Activated naive CD4-positive, alpha-beta T cell treated with anti-CD3 and anti-CD28 coated beads, Interleukin-2, amount 10 ng/mL, durations not matched to agents 7 days and 5 days (primary cell): ENCODE measurements around the gene STX18.
"Not testable (repeated sequence)": the region's sequence is repeated elsewhere in the genome, so short reads cannot be mapped to it uniquely, and the experiment has no call there.

Source experiments
- CTCF ChIA-PET: fragments of 350-600 bp; sonication (Branson Sonifier 250); formaldehyde crosslinking; loops from one replicate; lab custom pipeline; 2021; ENCODE audit warnings: antibody characterized with exemption; lab: Charles Lee
- DNase-seq: peaks from one replicate; pipeline ENCODE4 v3.0.0-alpha.2; 2020
- H3K27ac Mint-ChIP-seq: one replicate; pipeline ENCODE4 v1.8.0; 2021; ENCODE audit warnings: mild to moderate bottlenecking, moderate library complexity, mixed read lengths
- H3K27me3 Mint-ChIP-seq: one replicate; pipeline ENCODE4 v1.8.0; 2021; ENCODE audit warnings: mild to moderate bottlenecking, mixed read lengths
- H3K36me3 Mint-ChIP-seq: one replicate; pipeline ENCODE4 v1.8.0; 2021; ENCODE audit warnings: mixed read lengths
- H3K4me1 Mint-ChIP-seq: one replicate; pipeline ENCODE4 v1.8.0; 2021; ENCODE audit warnings: mixed read lengths
- H3K4me3 Mint-ChIP-seq: one replicate; pipeline ENCODE4 v1.8.0; 2021; ENCODE audit warnings: mild to moderate bottlenecking, moderate library complexity, mixed read lengths
- H3K9me3 Mint-ChIP-seq: one replicate; pipeline ENCODE4 v1.8.0; 2021; ENCODE audit warnings: mixed read lengths

Gene STX18

DNA sequence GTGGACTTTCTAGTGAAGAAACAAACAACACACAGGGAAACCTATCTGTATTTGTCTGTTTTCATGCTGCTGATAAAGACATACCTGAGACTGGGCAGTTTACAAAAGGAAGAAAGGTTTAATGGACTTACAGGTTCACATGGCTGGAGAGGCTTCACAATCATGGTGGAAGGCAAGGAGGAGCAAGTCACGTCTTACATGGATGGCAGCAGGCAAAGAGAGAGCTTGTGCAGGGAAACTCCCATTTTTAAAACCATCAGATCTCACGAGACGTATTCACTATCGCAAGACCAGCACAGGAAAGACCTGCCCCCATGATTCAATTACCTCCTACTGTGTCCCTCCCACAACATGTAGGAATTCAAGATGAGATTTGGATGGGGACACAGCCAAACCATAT, 28.0 kb upstream of the STX18 start:
- H3K27me3 Mint-ChIP-seq, DNase-seq, H3K27ac Mint-ChIP-seq, CTCF ChIA-PET, H3K36me3 Mint-ChIP-seq, H3K9me3 Mint-ChIP-seq, H3K4me3 Mint-ChIP-seq, H3K4me1 Mint-ChIP-seq: not testable (repeated sequence)

DNA sequence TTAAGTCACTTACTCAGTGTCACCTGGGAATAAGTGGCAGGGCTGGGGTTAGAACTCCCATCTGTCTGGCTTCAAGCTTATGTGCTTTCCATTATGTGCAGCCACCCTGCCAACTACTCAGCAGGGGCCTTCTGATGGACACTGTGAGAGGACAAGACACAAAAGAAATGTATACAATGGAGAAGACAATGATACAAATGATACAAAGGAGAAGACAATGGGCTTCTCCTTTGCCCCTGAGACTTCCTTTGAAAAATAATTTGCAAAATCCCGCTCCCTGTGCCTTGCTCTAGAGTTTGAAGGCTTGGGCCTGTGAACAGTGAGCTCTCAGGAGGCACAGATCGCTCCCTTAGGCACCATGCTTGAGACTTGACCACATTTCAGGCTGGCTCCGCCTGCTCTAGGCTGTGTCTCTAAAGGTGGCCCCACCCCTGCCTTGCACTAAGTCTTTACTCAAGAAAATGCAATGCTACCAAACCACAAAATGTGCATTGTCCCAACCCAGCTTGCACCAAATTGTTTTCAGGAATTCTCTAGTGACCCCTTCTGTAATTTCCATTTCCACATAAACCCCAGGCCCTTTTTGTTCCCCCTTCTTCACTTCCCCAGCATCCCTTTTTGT, 27.1 kb upstream of the STX18 start:
- no peak overlapping the region for H3K27ac Mint-ChIP-seq
- CTCF ChIA-PET = no interaction called here
- no peak overlapping the region for H3K4me3 Mint-ChIP-seq

DNA sequence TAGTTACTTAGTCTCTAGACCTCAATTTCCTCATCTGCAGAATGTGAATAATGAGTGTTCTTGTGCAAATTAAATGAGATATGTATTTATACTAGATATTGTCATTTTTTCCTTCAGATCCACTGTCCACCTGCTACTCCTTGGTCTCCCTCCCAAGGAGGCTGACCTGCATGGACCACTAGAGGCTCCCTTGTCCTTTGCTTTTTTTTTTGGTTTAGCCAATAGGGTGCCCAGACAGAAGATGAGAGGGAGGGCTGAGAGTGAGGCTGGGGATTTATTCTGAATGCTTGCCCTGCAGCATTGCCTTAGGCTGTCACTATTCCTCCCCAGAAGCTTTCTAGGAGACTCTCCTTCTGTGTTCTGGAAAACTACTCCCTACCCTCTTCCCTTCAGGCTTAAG, 24.5 kb upstream of the STX18 start:
- H3K4me3 Mint-ChIP-seq, H3K27ac Mint-ChIP-seq, H3K4me1 Mint-ChIP-seq, H3K9me3 Mint-ChIP-seq, H3K36me3 Mint-ChIP-seq, H3K27me3 Mint-ChIP-seq, DNase-seq: not testable (repeated sequence)
- CTCF ChIA-PET = interaction anchor here (1.1 kb wide), 1 partner anchor 8 kb away, joined by 3 read pairs; no protein-coding TSS in a partner anchor

More for the DNA sequence above, 27.1 kb upstream of the STX18 start:
- Mint-ChIP-seq H3K36me3 (no peaks in the 10 kb centered on the region), H3K4me1 (no peaks in the 10 kb centered on the region), H3K9me3 (peaks cover 2% of the 10 kb centered on the region), H3K27me3 (no peaks in the 10 kb centered on the region)
- no peak for DNase-seq

DNA sequence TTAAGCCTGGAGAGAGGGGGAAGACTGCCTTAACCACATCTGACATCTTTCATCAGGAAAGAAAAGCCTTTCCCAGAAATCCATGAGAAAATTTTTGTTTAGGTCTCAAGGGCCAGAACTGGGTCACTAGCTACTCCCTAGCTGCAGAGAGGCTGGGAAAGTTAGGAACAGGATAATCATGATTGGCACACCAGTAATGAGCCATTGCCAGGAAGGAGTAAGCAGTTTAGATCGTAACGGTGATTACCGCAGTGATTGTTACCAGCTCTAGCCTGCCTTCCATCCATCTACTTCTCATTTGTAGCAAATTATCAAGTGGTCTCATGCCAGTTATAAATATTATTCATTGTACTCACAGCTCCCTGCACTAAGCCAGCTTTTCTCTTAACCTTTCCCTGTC, 22.7 kb upstream of the STX18 start:
- no peak overlapping the region for H3K27ac Mint-ChIP-seq
- no peak for DNase-seq
- H3K36me3 Mint-ChIP-seq = no peaks in the 10 kb centered on the region
- H3K4me3 Mint-ChIP-seq = no peak overlapping the region
- no peaks in the 10 kb centered on the region for H3K9me3 Mint-ChIP-seq
- CTCF ChIA-PET = no interaction called here
- no peaks in the 10 kb centered on the region for H3K4me1 Mint-ChIP-seq
- H3K27me3 Mint-ChIP-seq = no peaks in the 10 kb centered on the region

DNA sequence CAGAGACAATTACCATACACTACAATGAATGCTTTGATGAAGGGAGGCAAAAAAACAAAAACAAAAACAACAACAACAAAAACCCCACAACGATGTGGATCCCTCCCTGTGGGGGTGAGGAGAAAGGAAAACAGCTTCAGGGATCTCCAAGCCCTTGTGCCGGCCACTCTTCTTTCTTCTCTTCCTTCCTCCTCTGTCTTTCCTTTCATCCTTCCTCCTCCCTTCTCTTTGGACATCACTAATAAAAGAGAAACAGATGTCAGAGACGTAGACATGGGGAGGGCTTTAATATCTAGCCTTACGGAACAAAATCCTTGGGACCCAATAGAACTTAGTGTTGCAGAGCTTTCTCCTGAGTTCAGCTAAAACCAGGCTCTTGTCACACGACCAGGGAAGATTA, 18.8 kb upstream of the STX18 start:
- Mint-ChIP-seq H3K36me3 (no peaks in the 10 kb centered on the region), H3K27me3 (no peaks in the 10 kb centered on the region), H3K4me1 (no peaks in the 10 kb centered on the region), H3K9me3 (no peaks in the 10 kb centered on the region), H3K27ac (no peak overlapping the region), H3K4me3 (no peak overlapping the region)
- DNase-seq = no peak
- CTCF ChIA-PET = no interaction called here

DNA sequence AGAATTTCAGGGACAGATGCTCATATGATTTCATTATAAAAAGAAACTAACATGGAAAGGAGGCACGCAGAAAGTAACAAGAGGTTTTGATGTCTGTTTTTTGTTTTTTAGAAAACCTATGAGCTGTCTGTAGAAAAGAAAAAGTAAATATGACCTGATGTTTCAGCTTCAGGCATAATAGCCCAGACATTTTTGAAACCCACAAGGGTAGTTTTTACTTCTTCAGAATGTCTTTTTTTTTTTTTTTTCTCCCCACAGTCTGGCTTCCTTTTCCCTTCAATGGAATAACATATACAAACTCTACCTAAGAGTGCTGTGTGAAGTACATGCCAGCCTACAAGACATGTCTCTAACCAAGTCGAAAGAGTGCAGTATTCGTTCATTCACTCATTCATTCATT, 18.3 kb upstream of the STX18 start:
- no peaks in the 10 kb centered on the region for H3K36me3 Mint-ChIP-seq
- no peaks in the 10 kb centered on the region for H3K9me3 Mint-ChIP-seq
- DNase-seq = no peak
- no peaks in the 10 kb centered on the region for H3K4me1 Mint-ChIP-seq
- no peaks in the 10 kb centered on the region for H3K27me3 Mint-ChIP-seq
- H3K27ac Mint-ChIP-seq = no peak overlapping the region
- CTCF ChIA-PET = no interaction called here
- H3K4me3 Mint-ChIP-seq = no peak overlapping the region

DNA sequence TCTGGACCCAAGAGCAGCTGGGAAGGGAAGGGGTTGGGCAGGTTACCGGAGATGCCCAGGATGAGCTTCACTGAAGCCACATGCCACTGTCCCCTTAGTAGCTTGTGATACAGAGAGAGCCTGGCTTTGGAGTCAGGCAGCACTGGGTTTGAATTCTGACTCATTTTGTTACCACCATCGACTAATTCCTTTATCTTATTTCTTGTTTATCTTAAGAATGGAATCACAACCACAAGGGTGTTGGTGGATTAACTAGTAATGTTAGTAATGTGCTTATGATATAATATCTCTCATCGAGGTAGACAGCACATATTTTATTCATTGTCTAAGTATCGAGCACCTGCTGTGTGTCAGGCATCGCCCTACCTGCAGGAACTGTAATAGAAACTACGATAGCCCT, 17.7 kb upstream of the STX18 start:
- no peaks in the 10 kb centered on the region for H3K9me3 Mint-ChIP-seq
- CTCF ChIA-PET = no interaction called here
- H3K4me3 Mint-ChIP-seq = no peak overlapping the region
- DNase-seq = no peak
- H3K27ac Mint-ChIP-seq = no peak overlapping the region
- no peaks in the 10 kb centered on the region for H3K4me1 Mint-ChIP-seq
- H3K27me3 Mint-ChIP-seq = no peaks in the 10 kb centered on the region
- no peaks in the 10 kb centered on the region for H3K36me3 Mint-ChIP-seq

DNA sequence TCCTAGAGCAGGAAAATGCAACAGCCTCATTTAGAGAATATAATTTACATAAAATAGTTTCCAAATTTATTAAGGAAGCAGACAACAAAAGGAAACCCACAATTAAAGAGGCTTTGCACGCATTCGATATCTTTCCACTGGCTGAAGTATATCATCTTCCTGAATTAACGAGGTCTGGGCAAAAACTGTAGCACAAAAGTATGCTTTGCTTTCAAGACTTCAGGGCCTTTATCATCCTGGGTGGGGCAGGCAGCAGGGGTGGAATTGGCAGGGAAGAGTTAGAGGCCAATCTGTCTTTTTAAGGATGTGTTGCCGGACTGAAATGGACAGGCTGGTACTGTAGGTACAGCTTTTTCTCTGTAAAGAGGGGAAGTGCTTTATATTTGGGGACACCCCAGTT, 17.0 kb upstream of the STX18 start:
- Mint-ChIP-seq H3K4me1 (no peaks in the 10 kb centered on the region), H3K27ac (no peak overlapping the region), H3K4me3 (no peak overlapping the region), H3K36me3 (no peaks in the 10 kb centered on the region), H3K27me3 (no peaks in the 10 kb centered on the region), H3K9me3 (no peaks in the 10 kb centered on the region)
- DNase-seq = no peak
- CTCF ChIA-PET = interaction anchor here (0.5 kb wide), 1 partner anchor 19 kb away, joined by 3 read pairs; no protein-coding TSS in a partner anchor

DNA sequence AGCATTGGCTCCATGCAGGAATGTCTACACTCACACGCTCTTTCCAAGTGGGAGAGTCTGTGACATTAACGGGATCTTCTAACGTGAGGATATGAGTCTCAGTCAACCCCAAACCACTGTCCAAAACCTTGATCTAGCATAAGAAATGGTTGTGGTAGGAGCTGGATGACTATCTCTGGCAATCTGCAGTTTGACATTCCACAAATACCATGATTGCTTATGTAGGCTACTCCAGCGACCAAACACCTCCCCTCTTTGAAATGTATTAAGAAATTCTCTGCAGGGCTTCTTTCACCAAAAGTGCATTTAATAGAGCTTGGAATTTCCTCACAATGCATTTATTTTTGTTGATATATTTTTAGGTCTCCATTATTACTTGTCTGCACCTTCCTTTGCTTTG, 14.1 kb upstream of the STX18 start:
- peaks cover 9% of the 10 kb centered on the region for H3K36me3 Mint-ChIP-seq
- DNase-seq = no peak
- no peaks in the 10 kb centered on the region for H3K27me3 Mint-ChIP-seq
- H3K4me3 Mint-ChIP-seq = no peak overlapping the region
- no peak overlapping the region for H3K27ac Mint-ChIP-seq
- no peaks in the 10 kb centered on the region for H3K4me1 Mint-ChIP-seq
- CTCF ChIA-PET = no interaction called here
- H3K9me3 Mint-ChIP-seq = no peaks in the 10 kb centered on the region

DNA sequence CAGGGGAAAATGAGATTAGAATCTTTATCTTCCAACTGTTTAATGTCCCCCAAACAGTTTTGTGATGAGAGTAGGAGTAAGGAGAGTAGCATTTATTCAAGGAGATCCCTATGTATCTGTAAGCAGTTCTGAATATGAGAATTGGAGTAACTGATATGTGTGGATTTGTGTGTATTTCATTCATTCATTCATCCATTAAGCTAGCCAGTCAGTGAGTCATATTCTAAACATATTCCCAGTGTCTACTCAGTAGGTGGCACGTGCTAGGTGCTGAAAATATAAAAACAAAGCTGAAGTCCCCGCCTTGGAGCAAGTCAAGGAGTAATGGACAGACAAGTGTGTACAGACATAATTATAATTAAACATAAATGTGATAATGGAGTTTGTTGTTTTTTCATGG, 12.4 kb upstream of the STX18 start:
- no peaks in the 10 kb centered on the region for H3K27me3 Mint-ChIP-seq
- CTCF ChIA-PET = no interaction called here
- no peak for DNase-seq
- H3K4me3 Mint-ChIP-seq = no peak overlapping the region
- H3K36me3 Mint-ChIP-seq = peaks cover 19% of the 10 kb centered on the region
- no peaks in the 10 kb centered on the region for H3K4me1 Mint-ChIP-seq
- H3K27ac Mint-ChIP-seq = no peak overlapping the region
- H3K9me3 Mint-ChIP-seq = no peaks in the 10 kb centered on the region

DNA sequence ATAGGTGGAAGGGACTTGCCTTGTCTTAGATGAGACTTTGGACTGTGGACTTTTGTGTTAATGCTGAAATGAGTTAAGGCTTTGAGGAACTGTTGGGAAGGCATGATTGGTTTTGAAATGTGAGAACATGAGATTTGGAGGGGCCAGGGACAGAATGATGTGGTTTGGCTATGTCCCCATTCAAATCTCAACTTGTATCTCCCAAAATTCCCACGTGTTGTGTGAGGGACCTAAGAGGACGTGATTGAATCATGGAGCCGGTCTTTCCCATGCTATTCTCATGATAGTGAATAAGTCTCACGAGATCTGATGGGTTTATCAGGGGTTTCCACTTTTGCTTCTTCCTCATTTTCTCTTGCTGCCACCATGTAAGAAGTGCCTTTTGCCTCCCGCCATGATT, 10.2 kb upstream of the STX18 start:
- Mint-ChIP-seq H3K27ac (peak overlapping the region; percentile 34), H3K36me3 (peaks cover 25% of the 10 kb centered on the region)
- H3K9me3 Mint-ChIP-seq, CTCF ChIA-PET, H3K27me3 Mint-ChIP-seq, H3K4me1 Mint-ChIP-seq, DNase-seq, H3K4me3 Mint-ChIP-seq: not testable (repeated sequence)

DNA sequence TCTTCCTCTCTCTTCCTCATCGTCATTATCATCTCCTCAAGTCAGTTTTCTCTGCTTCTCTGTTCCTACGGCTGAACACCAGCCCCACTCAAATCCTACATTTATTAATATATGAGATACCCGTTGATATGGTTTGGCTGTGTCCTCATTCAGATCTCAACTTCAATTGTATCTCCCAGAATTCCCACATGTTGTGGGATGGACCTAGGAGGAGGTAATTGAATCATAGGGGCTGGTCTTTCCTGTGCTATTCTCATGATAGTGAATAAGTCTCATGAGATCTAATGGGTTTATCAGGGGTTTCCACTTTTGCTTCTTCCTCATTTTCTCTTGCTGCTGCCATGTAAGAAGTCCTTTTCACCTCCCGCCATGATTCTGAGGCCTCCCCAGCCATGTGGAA, 8.3 kb upstream of the STX18 start:
- peaks cover 31% of the 10 kb centered on the region for H3K36me3 Mint-ChIP-seq
- H3K4me1 Mint-ChIP-seq, H3K4me3 Mint-ChIP-seq, CTCF ChIA-PET, H3K27me3 Mint-ChIP-seq, H3K27ac Mint-ChIP-seq, H3K9me3 Mint-ChIP-seq, DNase-seq: not testable (repeated sequence)

DNA sequence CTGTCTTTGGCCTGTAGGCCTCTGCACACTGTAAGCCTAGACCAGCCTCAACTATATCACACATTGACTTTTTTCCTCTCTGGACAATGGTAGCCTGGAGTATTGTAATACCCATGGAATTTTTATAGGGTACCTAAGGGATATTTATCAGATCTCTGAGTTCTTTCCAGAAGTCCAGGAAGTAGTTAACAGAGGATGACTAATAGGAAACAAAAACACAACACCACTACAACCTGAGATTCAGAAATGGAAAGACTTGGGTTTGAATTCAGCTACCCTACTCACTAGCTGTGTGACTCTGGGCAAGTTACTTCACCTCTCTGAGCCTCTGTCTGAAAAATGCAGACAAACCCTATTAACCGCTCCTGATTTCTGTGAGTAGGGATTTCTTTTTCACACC, 7.7 kb upstream of the STX18 start:
- no peak overlapping the region for H3K27ac Mint-ChIP-seq
- H3K4me3 Mint-ChIP-seq = no peak overlapping the region
- CTCF ChIA-PET = no interaction called here
- no peak for DNase-seq
- H3K27me3 Mint-ChIP-seq = no peaks in the 10 kb centered on the region
- H3K4me1 Mint-ChIP-seq = peaks cover 5% of the 10 kb centered on the region
- H3K36me3 Mint-ChIP-seq = peaks cover 31% of the 10 kb centered on the region
- H3K9me3 Mint-ChIP-seq = no peaks in the 10 kb centered on the region

DNA sequence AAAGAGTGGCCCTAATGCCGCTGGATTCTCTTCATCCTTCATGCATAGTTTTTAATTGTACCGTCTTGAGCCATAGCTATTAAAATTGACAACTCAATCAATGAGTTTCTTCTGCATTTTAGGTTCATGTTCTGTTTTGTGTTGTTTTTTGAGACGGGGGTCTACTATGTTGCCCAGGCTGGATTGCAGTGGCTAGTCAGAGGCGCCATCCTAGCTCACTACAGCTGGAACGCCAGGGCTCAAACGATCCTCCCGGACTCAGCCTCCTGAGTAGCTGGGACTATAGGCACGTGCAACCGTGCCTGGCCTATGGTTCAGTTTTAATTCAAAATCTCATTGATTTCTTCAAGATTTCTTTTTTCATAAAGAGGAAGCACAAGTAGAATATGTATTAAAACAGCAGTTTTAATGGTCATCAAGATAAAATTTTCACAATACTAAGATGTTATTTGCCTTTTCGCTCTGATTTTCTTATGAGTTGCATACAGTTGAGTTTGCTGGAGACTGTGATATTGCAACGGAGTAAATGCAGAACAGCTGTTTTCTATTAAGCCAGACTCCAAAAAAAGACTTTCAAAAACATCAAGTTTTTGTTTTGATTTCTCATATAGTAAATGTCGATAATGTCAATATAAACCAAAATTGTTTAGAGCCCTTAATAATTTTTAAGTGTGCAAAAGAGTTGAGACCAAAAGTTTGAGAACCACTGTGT, 1.1 kb upstream of the STX18 start:
- Mint-ChIP-seq H3K27me3 (no peaks in the 10 kb centered on the region), H3K4me3 (peak overlapping the region; percentile 93), H3K27ac (peak overlapping the region; percentile 93), H3K36me3 (peaks cover 13% of the 10 kb centered on the region), H3K4me1 (peaks cover 48% of the 10 kb centered on the region), H3K9me3 (no peaks in the 10 kb centered on the region)
- CTCF ChIA-PET = interaction anchor here (0.8 to 1.3 kb wide), 2 partner anchors 22 to 32 kb away, joined by 3 read pairs; no protein-coding TSS in a partner anchor
- DNase-seq = no peak

DNA sequence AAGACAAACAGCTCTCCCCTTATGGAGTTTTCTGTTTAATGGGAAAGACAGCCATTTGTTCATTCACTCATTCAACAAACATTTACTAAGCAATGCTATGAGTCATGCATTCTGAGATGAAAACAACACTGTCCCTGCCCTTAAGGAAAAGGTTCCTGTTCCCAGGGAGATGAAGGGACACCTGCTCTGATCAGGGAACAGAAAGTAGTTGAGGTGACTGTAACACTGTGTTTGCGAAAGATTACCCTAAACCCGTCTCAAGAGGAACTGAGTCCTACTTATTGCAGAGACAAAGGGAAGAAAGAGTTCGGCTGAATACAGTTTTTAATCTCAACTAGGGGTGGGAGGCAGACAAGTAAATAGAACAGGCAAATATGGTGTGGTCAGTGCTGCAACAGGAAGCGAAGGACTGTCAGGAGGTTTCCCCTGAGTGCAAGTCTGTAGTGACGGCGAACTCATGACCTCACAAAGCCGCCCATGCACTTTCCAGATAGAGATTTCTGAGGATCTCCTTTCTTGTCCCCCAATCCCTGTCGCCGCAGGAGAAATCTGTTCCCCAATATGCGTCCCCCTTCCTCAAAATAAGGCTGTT, 712 bp downstream of the STX18 start:
- peak overlapping the region; percentile 93 for H3K27ac Mint-ChIP-seq
- peak; percentile 53 for DNase-seq
- H3K36me3 Mint-ChIP-seq = peaks cover 7% of the 10 kb centered on the region
- H3K4me3 Mint-ChIP-seq = peak overlapping the region; percentile 93
- CTCF ChIA-PET = no interaction called here
- peaks cover 45% of the 10 kb centered on the region for H3K4me1 Mint-ChIP-seq
- H3K27me3 Mint-ChIP-seq = no peaks in the 10 kb centered on the region
- H3K9me3 Mint-ChIP-seq = no peaks in the 10 kb centered on the region
